Caco-2 (cell line): ENCODE measurements around the gene ABCB8. TPM values are rescaled to one million over a fixed set of nuclear protein-coding genes. Genes with fewer than 3 reads are reported as not detected.

ENCODE experiments used
- BruUV-seq: library from RNA; stranded (reverse); fragments of 400-500 nt; replicated peaks from 2 replicates; lab custom pipeline; 2021; lab: Mats Ljungman, UMichigan
- CTCF ChIA-PET: fragments of 300-600 bp; sonication (Branson Sonifier 250); formaldehyde crosslinking; loops from one replicate; lab custom pipeline; 2022; ENCODE audit warnings: antibody characterized with exemption; lab: Charles Lee
- POLR2A ChIA-PET: fragments of 300-600 bp; sonication (Branson Sonifier 250); formaldehyde crosslinking; loops from one replicate; lab custom pipeline; 2022; ENCODE audit warnings: antibody characterized with exemption; lab: Charles Lee
- DNase-seq, 2 experiments: peaks; one replicate each; pipeline versions ENCODE4 v3.0.0 to v3.0.0-alpha.2; 2020 to 2022
- H3K27me3 ChIP-seq: replicated peaks from 2 replicates; pipeline ENCODE4 v1.6.0; 2011; ENCODE audit warnings: low read length; ENCODE audit not compliant: control insufficient read depth, insufficient read depth
- H3K36me3 ChIP-seq: 2 replicates; pipeline ENCODE4 v1.5.1; 2011; ENCODE audit warnings: low read length; ENCODE audit not compliant: control insufficient read depth, insufficient read depth
- H3K4me1 ChIP-seq: fragments of 250-450 bp; sonication (Bioruptor Pico); 2 replicates; pipeline ENCODE4 v1.5.1; 2020; ENCODE audit warnings: mild to moderate bottlenecking
- H3K4me3 ChIP-seq: 2 replicates; pipeline ENCODE4 v1.5.1; 2011; ENCODE audit warnings: low read depth, mild to moderate bottlenecking, control low read depth, low read length
- H3K9me3 ChIP-seq: fragments of 250-450 bp; sonication (Bioruptor Pico); 2 replicates; pipeline ENCODE4 v1.5.1; 2020; ENCODE audit warnings: mild to moderate bottlenecking, moderate library complexity
- H3K27ac Mint-ChIP-seq: one replicate; pipeline ENCODE4 v1.8.0; 2022; ENCODE audit warnings: mixed read lengths; ENCODE audit not compliant: unreplicated experiment
- H3K27me3 Mint-ChIP-seq: one replicate; pipeline ENCODE4 v1.8.0; 2022; ENCODE audit warnings: mixed read lengths; ENCODE audit not compliant: insufficient read depth, unreplicated experiment
- H3K36me3 Mint-ChIP-seq: one replicate; pipeline ENCODE4 v1.8.0; 2022; ENCODE audit warnings: mild to moderate bottlenecking, mixed read lengths; ENCODE audit not compliant: insufficient read depth, unreplicated experiment
- H3K4me1 Mint-ChIP-seq: one replicate; pipeline ENCODE4 v1.8.0; 2022; ENCODE audit warnings: low read depth, mixed read lengths; ENCODE audit not compliant: unreplicated experiment
- H3K4me3 Mint-ChIP-seq: one replicate; pipeline ENCODE4 v1.8.0; 2022; ENCODE audit warnings: mild to moderate bottlenecking, moderate library complexity, mixed read lengths; ENCODE audit not compliant: unreplicated experiment
- H3K9me3 Mint-ChIP-seq: one replicate; pipeline ENCODE4 v1.8.0; 2022; ENCODE audit warnings: mixed read lengths; ENCODE audit not compliant: unreplicated experiment
- CTCF ChIP-seq, 2 experiments: fragments of 200-600 bp in 1 of 2; IDR thresholded peaks; 1 replicate in 1 of 2; 2 replicates in 1 of 2; pipeline versions ENCODE4 v1.5.1 to v1.8.0; 2011 to 2022; ENCODE audit warnings: antibody characterized with exemption in 1 of 2, control low read depth in 1 of 2, inconsistent platforms in 1 of 2, low read depth in 1 of 2, low read length in 1 of 2, mild to moderate bottlenecking in 1 of 2, moderate library complexity in 1 of 2; ENCODE audit not compliant: insufficient read depth in 1 of 2, severe bottlenecking in 1 of 2, unreplicated experiment in 1 of 2
- intact Hi-C: fragments of 100-400 bp; cut with micrococcal nuclease; formaldehyde crosslinking; loops from one replicate; pipeline ENCODE4 v1.10.0; 2022; ENCODE audit not compliant: unreplicated experiment
- total RNA-seq: library from RNA; stranded (reverse); gene quantifications from 2 replicates; pipeline ENCODE4 v1.2.3, GENCODE V29; 2022

ABCB8 gene
- total RNA-seq, 1 experiment from 2014 or later, result 30.8 TPM

GRCh38 chr7:151047976-151048815, 19.9 kb downstream of the ABCB8 start, which contains the start of gene ASIC3:
Gene ASIC3, plus strand, starts transcription at chr7:151048531. Its CDS starts 355 bp downstream, at chr7:151048886.
- H3K4me1 Mint-ChIP-seq, result no peaks in the 10 kb centered on the region
- TF ChIP-seq CTCF (IDR thresholded peaks at IDR 0.05; ENCODE audit: insufficient read depth in 1 of 2, low read depth in 1 of 2, low read length in 1 of 2, severe bottlenecking in 1 of 2, unreplicated experiment in 1 of 2), result no peak
- intact Hi-C loops, result no loop called here
- no peaks in the 10 kb centered on the region for H3K9me3 ChIP-seq
- no peak within 1 kb of the TSS for H3K4me3 Mint-ChIP-seq
- H3K27me3 ChIP-seq, result no peaks in the 10 kb centered on the region
- no peaks in the 10 kb centered on the region for H3K9me3 Mint-ChIP-seq
- ChIA-PET CTCF (interaction anchor here (1.0 kb wide), 1 partner anchor 20 kb away, joined by 3 read pairs; the partner anchor contains the start of gene ABCB8), POLR2A (interaction anchor here (0.6 kb wide), 1 partner anchor 1835 kb away, joined by 4 read pairs; no protein-coding TSS in a partner anchor)
- peaks cover 4% of the 10 kb centered on the region for H3K27me3 Mint-ChIP-seq
- H3K4me3 ChIP-seq, result no peak within 1 kb of the TSS
- H3K4me1 ChIP-seq, result no peaks in the 10 kb centered on the region
- no TSS peak for BruUV-seq
- no peak within 1 kb of the TSS for H3K27ac Mint-ChIP-seq
- H3K36me3 ChIP-seq, result no peaks in the 10 kb centered on the region
- DNase-seq, result no peak
- no peaks in the 10 kb centered on the region for H3K36me3 Mint-ChIP-seq

GRCh38 chr7:151048911-151049463, 20.7 kb downstream of the ABCB8 start:
- Histone ChIP-seq H3K4me3 (no peak overlapping the region), H3K9me3 (no peaks in the 10 kb centered on the region), H3K36me3 (no peaks in the 10 kb centered on the region), H3K4me1 (no peaks in the 10 kb centered on the region), H3K27me3 (no peaks in the 10 kb centered on the region)
- H3K36me3 Mint-ChIP-seq, result no peaks in the 10 kb centered on the region
- H3K4me3 Mint-ChIP-seq, result no peak overlapping the region
- TF ChIP-seq CTCF (IDR thresholded peaks at IDR 0.05; ENCODE audit: insufficient read depth in 1 of 2, low read depth in 1 of 2, low read length in 1 of 2, severe bottlenecking in 1 of 2, unreplicated experiment in 1 of 2), result no peak
- no TSS peak for BruUV-seq
- DNase-seq, result no peak
- H3K27ac Mint-ChIP-seq, result no peak overlapping the region
- ChIA-PET CTCF (no interaction called here), POLR2A (interaction anchor here (0.6 kb wide), 1 partner anchor 1835 kb away, joined by 4 read pairs; no protein-coding TSS in a partner anchor)
- intact Hi-C loops, result no loop called here
- H3K9me3 Mint-ChIP-seq, result no peaks in the 10 kb centered on the region
- no peaks in the 10 kb centered on the region for H3K4me1 Mint-ChIP-seq
- H3K27me3 Mint-ChIP-seq, result peaks cover 4% of the 10 kb centered on the region

- Histone ChIP-seq H3K27me3 (no peaks in the 10 kb centered on the region), H3K36me3 (no peaks in the 10 kb centered on the region; the same call in 1 of the 2 replicates), H3K4me3 (no peak overlapping the region), H3K4me1 (no peaks in the 10 kb centered on the region), H3K9me3 (no peaks in the 10 kb centered on the region)
- H3K27me3 Mint-ChIP-seq, result peaks cover 4% of the 10 kb centered on the region
- no peaks in the 10 kb centered on the region for H3K36me3 Mint-ChIP-seq
- CTCF ChIA-PET, result no interaction called here
- no peaks in the 10 kb centered on the region for H3K4me1 Mint-ChIP-seq
- POLR2A ChIA-PET, result interaction anchor here (0.6 kb wide), 1 partner anchor 469 kb away, joined by 3 read pairs; no protein-coding TSS in a partner anchor
- no peak for TF ChIP-seq CTCF (IDR thresholded peaks at IDR 0.05; ENCODE audit: insufficient read depth in 1 of 2, low read depth in 1 of 2, low read length in 1 of 2, severe bottlenecking in 1 of 2, unreplicated experiment in 1 of 2)
- H3K27ac Mint-ChIP-seq, result no peak overlapping the region
- intact Hi-C loops, result no loop called here
- no peak overlapping the region for H3K4me3 Mint-ChIP-seq
- peak in 1 of 2 experiments; percentile 59 for DNase-seq
- H3K9me3 Mint-ChIP-seq, result no peaks in the 10 kb centered on the region
- no TSS peak for BruUV-seq
These were observed 22.9 kb downstream of the ABCB8 start for GRCh38 chr7:151051108-151051507.
